HG03025 (cell line): Measurements from ENCODE around the gene TIMM22.
"Not testable (repeated sequence)": the region's sequence is repeated elsewhere in the genome, so short reads cannot be mapped to it uniquely, and the experiment has no call there.

Source experiments
- ATAC-seq: cut with Tn5 transposase; IDR thresholded peaks from one replicate; pipeline ENCODE4 v1.9.1; 2021; ENCODE audit warnings: mild to moderate bottlenecking, moderate library complexity; ENCODE audit not compliant: unreplicated experiment, low FRiP score

Gene TIMM22

GRCh38 chr17:970364-970763 is 26.6 kb upstream of the TIMM22 start:
- ATAC-seq, result no peak

GRCh38 chr17:971861-972260 is 25.1 kb upstream of the TIMM22 start:
- not testable (repeated sequence) for ATAC-seq

- no peak for ATAC-seq
These were observed 23.9 kb upstream of the TIMM22 start for GRCh38 chr17:973053-973452.

- not testable (repeated sequence) for ATAC-seq
These were observed 22.2 kb upstream of the TIMM22 start for GRCh38 chr17:974778-975177.

- no peak for ATAC-seq
These were observed 21.5 kb upstream of the TIMM22 start for GRCh38 chr17:975371-975915.

- no peak for ATAC-seq
These were observed 20.6 kb upstream of the TIMM22 start for GRCh38 chr17:976312-976711.

GRCh38 chr17:977166-977565 is 19.8 kb upstream of the TIMM22 start:
- ATAC-seq, result no peak

- ATAC-seq, result no peak
These were observed 18.5 kb upstream of the TIMM22 start for GRCh38 chr17:978103-979093.

- ATAC-seq, result peak; percentile 34
These were observed 17.8 kb upstream of the TIMM22 start for GRCh38 chr17:979212-979538.

- peak; percentile 57 for ATAC-seq
These were observed 17.2 kb upstream of the TIMM22 start, which contains the start of gene NXN for GRCh38 chr17:979539-980405. TSS of gene NXN (minus strand) at chr17:979776.

GRCh38 chr17:980406-981291 is 16.3 kb upstream of the TIMM22 start:
- no peak for ATAC-seq

GRCh38 chr17:981292-981658 is 15.7 kb upstream of the TIMM22 start:
- ATAC-seq, result no peak

GRCh38 chr17:983921-984320 is 13.0 kb upstream of the TIMM22 start:
- ATAC-seq, result no peak

- no peak for ATAC-seq
These were observed 10.5 kb upstream of the TIMM22 start for GRCh38 chr17:986322-986929.

- no peak for ATAC-seq
These were observed 9.0 kb upstream of the TIMM22 start for GRCh38 chr17:987931-988330.

- no peak for ATAC-seq
These were observed 8.4 kb upstream of the TIMM22 start for GRCh38 chr17:988561-988960.

- ATAC-seq, result no peak
These were observed 4.0 kb upstream of the TIMM22 start for GRCh38 chr17:992933-993332.

- ATAC-seq, result not testable (repeated sequence)
These were observed 1.6 kb upstream of the TIMM22 start for GRCh38 chr17:995324-995723.

- no peak for ATAC-seq
These were observed 1.2 kb downstream of the TIMM22 start for GRCh38 chr17:998111-998510.
